Epithelial cell of esophagus (primary cell): ENCODE results near the gene SFTPA2.
"Not testable (repeated sequence)": the region's sequence is repeated elsewhere in the genome, so short reads cannot be mapped to it uniquely, and the experiment has no call there.

ENCODE experiments used
- DNase-seq: peaks from one replicate; pipeline ENCODE4 v3.0.0; 2010; ENCODE audit warnings: low read depth
- H3K4me3 ChIP-seq: 2 replicates; pipeline ENCODE4 v1.5.1; 2011; ENCODE audit warnings: mild to moderate bottlenecking, low read length, control low read depth
- TF ChIP-seq, protein P1 (sequence below): IDR thresholded peaks from 2 replicates; pipeline ENCODE4 v1.5.1; 2011; ENCODE audit warnings: low read depth, mild to moderate bottlenecking, low read length, control low read depth, inconsistent platforms; ENCODE audit not compliant: insufficient read depth; ENCODE audit errors: missing control alignments

SFTPA2 gene

DNA sequence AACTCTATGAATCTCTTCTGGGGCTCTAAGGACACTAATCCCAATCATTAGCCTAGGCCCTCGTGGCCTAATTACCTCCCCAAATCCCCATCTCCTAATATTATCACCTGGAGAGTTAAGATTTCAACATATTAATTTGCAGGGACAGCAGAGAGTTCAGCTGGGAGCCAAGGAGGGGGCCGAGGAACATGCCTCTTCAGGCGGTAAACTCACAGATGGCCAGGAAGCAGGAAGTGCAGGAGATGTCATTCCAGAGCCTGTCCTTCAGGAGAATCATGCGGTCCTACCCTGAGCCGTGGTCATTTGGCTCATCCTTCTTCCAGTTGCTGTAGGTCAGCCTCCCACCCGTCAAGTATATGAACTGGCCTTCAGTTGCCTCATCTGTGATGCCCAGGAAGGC lies 21.9 kb upstream of the SFTPA2 start:
- H3K4me3 ChIP-seq: no peak overlapping the region
- TF ChIP-seq, protein P1, sequence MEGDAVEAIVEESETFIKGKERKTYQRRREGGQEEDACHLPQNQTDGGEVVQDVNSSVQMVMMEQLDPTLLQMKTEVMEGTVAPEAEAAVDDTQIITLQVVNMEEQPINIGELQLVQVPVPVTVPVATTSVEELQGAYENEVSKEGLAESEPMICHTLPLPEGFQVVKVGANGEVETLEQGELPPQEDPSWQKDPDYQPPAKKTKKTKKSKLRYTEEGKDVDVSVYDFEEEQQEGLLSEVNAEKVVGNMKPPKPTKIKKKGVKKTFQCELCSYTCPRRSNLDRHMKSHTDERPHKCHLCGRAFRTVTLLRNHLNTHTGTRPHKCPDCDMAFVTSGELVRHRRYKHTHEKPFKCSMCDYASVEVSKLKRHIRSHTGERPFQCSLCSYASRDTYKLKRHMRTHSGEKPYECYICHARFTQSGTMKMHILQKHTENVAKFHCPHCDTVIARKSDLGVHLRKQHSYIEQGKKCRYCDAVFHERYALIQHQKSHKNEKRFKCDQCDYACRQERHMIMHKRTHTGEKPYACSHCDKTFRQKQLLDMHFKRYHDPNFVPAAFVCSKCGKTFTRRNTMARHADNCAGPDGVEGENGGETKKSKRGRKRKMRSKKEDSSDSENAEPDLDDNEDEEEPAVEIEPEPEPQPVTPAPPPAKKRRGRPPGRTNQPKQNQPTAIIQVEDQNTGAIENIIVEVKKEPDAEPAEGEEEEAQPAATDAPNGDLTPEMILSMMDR: no peak
- no peak for DNase-seq

GRCh38 chr10:79581044-79581443 lies 20.8 kb upstream of the SFTPA2 start:
- TF ChIP-seq, protein P1: no peak
- no peak for DNase-seq
- H3K4me3 ChIP-seq: no peak overlapping the region

DNA sequence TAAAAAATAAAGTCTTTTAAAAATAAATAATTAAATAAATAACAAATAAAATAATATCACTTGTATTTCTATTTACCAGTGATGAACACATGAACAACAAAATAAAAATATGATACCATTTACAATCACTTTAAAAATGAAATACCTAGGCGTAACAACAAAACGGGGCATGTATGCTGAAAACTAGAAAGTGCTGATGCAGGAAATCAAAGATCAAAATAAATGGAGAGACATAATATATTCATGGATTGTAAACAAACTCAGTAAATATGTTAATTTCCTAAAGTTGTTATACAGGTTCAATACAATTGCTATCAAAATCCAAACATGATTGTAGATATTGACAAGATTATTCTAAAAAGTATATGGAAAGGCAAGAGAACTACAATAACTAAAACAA lies 19.2 kb upstream of the SFTPA2 start:
- TF ChIP-seq, protein P1: no peak
- no peak for DNase-seq
- no peak overlapping the region for H3K4me3 ChIP-seq

DNA sequence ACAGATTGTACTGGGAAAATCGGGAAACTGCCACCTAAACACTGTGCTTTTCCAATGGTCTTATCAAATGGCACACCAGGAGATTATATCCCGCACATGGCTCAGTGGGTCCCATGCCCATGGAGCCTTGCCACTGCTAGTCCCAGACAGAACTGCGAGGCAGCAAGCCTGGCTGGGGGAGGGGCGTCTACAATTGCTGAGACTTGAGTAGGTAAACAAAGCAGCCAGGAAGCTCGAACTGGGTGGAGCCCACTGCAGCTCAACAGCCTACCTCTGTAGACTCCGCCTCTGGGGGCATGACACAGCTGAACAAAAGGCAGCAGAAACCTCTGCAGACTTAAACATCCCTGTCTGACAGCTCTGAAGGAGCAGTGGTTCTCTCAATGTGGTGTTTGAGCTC lies 10.4 kb upstream of the SFTPA2 start:
- not testable (repeated sequence) for DNase-seq, H3K4me3 ChIP-seq

GRCh38 chr10:79563426-79563825 lies 3.2 kb upstream of the SFTPA2 start:
- DNase-seq: no peak
- TF ChIP-seq, protein P1: no peak
- no peak overlapping the region for H3K4me3 ChIP-seq

GRCh38 chr10:79562135-79562756 lies 2.0 kb upstream of the SFTPA2 start:
- no peak overlapping the region for H3K4me3 ChIP-seq
- DNase-seq: peak; percentile 69
- TF ChIP-seq, protein P1: peak; percentile 95

DNA sequence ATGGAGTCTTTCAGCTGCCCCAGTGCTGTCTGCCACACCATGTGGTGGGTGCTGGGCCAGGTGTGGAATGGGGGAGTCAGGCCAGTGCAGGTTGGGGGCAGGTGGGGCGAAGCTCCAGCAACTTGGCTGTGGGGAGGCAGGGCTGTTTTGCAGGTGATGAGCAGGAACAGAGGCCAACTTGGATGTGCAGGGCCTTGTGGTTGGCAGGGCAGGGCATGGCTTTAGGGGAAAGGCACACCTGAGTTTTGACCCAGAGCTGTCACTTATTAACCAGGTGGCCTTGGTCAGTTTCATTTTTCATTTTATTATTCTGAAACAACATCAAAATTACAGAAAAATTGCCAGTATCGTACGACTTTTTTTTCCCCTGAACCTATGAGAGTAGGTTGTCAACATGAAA lies 1.1 kb upstream of the SFTPA2 start:
- no peak overlapping the region for H3K4me3 ChIP-seq
- DNase-seq: no peak
- TF ChIP-seq, protein P1: no peak
